Smooth muscle cell (in vitro differentiated cells): Measurements from ENCODE around the gene MARCO. TPM values are rescaled to one million over a fixed set of nuclear protein-coding genes. Genes with fewer than 3 reads are reported as not detected.
A peak's percentile ranks its signal among the peaks of the same experiment; 100 is the strongest.

Experiments
- DNase-seq: peaks from one replicate; lab custom pipeline; 2025; ENCODE audit not compliant: unreplicated experiment; lab: John Stamatoyannopoulos, UW
- H2AFZ ChIP-seq: fragments of 200-600 bp; sonication (generic); 2 replicates; pipeline ENCODE4 v1.6.0; 2016; ENCODE audit warnings: antibody characterized with exemption, low read depth, mild to moderate bottlenecking
- H3F3A ChIP-seq: fragments of 200-600 bp; sonication (generic); 2 replicates; pipeline ENCODE4 v1.6.0; 2017; ENCODE audit warnings: antibody characterized with exemption, low read depth
- H3K27ac ChIP-seq: fragments of 200-600 bp; sonication (generic); 2 replicates; pipeline ENCODE4 v1.5.1; 2016; ENCODE audit warnings: low read depth, mild to moderate bottlenecking
- H3K27me3 ChIP-seq: fragments of 200-600 bp; sonication (generic); 2 replicates; pipeline ENCODE4 v1.6.1; 2016; ENCODE audit warnings: low read depth, mild to moderate bottlenecking
- H3K36me3 ChIP-seq: fragments of 200-600 bp; sonication (generic); 2 replicates; pipeline ENCODE4 v1.5.1; 2016; ENCODE audit warnings: low read depth
- H3K4me1 ChIP-seq: fragments of 200-600 bp; sonication (generic); 2 replicates; pipeline ENCODE4 v1.5.1; 2016; ENCODE audit warnings: low read depth
- H3K4me2 ChIP-seq: fragments of 200-600 bp; sonication (generic); 2 replicates; pipeline ENCODE4 v1.6.0; 2016; ENCODE audit warnings: mild to moderate bottlenecking
- H3K4me3 ChIP-seq: fragments of 200-600 bp; sonication (generic); 2 replicates; pipeline ENCODE4 v1.5.1; 2016; ENCODE audit warnings: mild to moderate bottlenecking
- H3K79me2 ChIP-seq: fragments of 200-600 bp; sonication (generic); 2 replicates; pipeline ENCODE4 v1.6.0; 2016; ENCODE audit warnings: low read depth, mild to moderate bottlenecking
- H3K9ac ChIP-seq: fragments of 200-600 bp; sonication (generic); 2 replicates; pipeline ENCODE4 v1.6.0; 2016; ENCODE audit warnings: low read depth
- H3K9me3 ChIP-seq: fragments of 200-600 bp; sonication (generic); replicated peaks from 2 replicates; pipeline ENCODE4 v1.5.1; 2016; ENCODE audit warnings: low read depth
- H4K20me1 ChIP-seq: fragments of 200-600 bp; sonication (generic); 2 replicates; pipeline ENCODE4 v1.6.0; 2016; ENCODE audit warnings: low read depth
- WGBS: methylation state at CpG from one replicate; pipeline ENCODE4 v1.1.7; 2016; ENCODE audit warnings: low lambda C conversion rate; 5-methylcytosine and 5-hydroxymethylcytosine counted together
- polyA plus RNA-seq: library from polyadenylated mRNA; unstranded; fragments of >200 nt; fragmentation: Nextera tagmentation; extraction: Ambion mirVana; gene quantifications from 2 replicates; pipeline ENCODE4 v1.2.1, GENCODE V29; 2016
- total RNA-seq: library from RNA; depleted of rRNA; stranded (reverse); fragments of >200 nt; gene quantifications from 2 replicates; pipeline ENCODE4 v1.2.3, GENCODE V29; 2014
- TF ChIP-seq, protein P1 (sequence below): fragments of 200-600 bp; sonication (generic); IDR thresholded peaks from 2 replicates; pipeline ENCODE4 v1.5.1; 2017; ENCODE audit warnings: borderline replicate concordance, mild to moderate bottlenecking, antibody characterized with exemption; ENCODE audit not compliant: insufficient read depth, poor library complexity, severe bottlenecking

Gene MARCO
- total and polyA plus RNA-seq, 2 experiments from 2014 or later: not detected

DNA sequence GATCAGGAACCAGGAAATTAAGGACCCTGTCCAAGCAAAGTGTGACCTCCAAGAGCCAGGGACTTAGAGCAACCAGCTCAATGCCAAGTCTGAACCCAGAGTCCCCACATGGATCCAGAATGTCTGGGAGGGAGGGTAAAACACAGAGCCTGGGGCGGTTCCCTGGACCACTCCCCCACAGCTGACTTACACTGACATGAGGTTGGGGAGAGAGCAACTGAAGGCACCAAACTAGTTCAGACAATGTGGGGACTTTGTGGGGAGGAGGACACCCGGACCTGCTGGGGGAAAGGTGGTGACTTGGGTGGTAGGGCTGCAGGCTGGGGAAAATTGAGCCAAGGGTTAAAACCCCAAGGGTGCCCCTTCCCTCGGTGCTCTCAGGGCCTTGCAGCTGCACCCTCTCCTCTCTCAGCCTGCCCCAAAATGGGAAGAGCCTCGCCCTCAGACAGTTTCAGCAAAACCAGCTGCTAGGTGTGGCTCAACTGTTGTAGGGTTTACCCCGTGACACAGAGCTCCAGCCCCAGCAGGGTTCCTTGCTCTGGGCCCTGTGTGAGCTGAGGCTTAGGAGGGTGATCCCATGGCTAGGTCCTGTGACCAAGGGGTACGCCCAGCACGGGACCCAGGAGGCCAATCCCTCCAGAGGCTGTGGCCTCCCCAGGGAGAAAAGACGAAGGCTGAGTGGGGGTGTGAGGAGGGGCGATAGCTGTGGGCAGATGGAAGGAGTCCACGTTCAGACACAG is 28.6 kb downstream of the MARCO start:
- 78% methylated on average over 10 of the region's 10 CpGs for WGBS
- TF ChIP-seq, protein P1, sequence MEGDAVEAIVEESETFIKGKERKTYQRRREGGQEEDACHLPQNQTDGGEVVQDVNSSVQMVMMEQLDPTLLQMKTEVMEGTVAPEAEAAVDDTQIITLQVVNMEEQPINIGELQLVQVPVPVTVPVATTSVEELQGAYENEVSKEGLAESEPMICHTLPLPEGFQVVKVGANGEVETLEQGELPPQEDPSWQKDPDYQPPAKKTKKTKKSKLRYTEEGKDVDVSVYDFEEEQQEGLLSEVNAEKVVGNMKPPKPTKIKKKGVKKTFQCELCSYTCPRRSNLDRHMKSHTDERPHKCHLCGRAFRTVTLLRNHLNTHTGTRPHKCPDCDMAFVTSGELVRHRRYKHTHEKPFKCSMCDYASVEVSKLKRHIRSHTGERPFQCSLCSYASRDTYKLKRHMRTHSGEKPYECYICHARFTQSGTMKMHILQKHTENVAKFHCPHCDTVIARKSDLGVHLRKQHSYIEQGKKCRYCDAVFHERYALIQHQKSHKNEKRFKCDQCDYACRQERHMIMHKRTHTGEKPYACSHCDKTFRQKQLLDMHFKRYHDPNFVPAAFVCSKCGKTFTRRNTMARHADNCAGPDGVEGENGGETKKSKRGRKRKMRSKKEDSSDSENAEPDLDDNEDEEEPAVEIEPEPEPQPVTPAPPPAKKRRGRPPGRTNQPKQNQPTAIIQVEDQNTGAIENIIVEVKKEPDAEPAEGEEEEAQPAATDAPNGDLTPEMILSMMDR: no peak
- no peak for DNase-seq

DNA sequence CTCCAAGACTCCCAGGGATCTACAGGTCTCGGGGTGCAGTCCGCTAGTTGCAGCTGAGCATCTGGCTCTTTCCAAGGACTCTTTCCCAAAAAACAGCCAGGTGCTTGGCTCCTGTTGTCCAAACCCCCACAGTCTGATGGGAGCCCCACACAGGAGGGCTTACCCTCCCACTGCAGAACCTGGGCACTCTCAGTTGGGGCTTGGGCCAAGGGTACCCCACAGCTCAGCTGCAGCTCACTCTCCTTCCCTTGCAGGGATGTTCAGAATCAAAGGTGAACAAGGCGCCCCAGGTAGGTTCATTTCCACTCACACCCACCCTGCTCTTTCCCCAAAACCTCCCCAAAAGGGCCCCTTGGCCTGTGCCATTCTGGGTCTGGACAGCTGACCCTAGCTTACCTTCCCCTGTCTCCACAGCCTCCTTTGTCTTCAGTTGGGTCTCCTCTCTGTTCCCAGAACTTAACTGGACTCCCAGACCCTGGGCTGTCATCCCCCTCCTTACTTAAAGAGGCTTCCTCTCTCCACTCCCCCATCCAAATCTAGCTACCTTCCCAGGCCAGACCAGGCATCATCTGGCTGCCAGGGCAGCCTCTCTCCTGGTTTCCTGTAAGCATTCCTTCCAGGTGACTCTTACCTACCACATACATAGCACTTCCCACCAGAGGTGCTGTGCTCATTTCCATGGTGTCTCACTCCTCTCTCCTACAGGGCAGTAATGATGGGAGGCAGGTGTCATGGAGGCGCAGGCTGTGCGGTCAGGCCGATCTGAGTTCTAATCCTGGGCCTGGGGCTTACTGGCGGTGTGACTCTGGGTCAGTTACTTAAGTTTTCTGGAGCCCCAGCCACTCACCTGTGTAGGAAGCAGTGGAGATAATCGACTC is 29.5 kb downstream of the MARCO start:
- no peak for DNase-seq
- no peak overlapping the region for H3K27ac ChIP-seq
- 97% methylated on average over 8 of the region's 8 CpGs for WGBS

More for the DNA sequence above, 28.6 kb downstream of the MARCO start:
- Histone ChIP-seq H3K4me2 (no peak overlapping the region), H4K20me1 (no peaks in the 10 kb centered on the region), H3K9me3 (no peaks in the 10 kb centered on the region), H3F3A (no peaks in the 10 kb centered on the region), H3K79me2 (no peaks in the 10 kb centered on the region), H3K36me3 (no peaks in the 10 kb centered on the region), H3K27me3 (no peaks in the 10 kb centered on the region), H2AFZ (no peak overlapping the region), H3K27ac (no peak overlapping the region), H3K9ac (no peak overlapping the region), H3K4me3 (no peak overlapping the region), H3K4me1 (peaks cover 10% of the 10 kb centered on the region)

GRCh38 chr2:118973542-118973951 is 31.6 kb downstream of the MARCO start:
- Histone ChIP-seq H3K4me1 (peaks cover 12% of the 10 kb centered on the region), H3K79me2 (no peaks in the 10 kb centered on the region), H3K36me3 (no peaks in the 10 kb centered on the region), H2AFZ (no peak overlapping the region), H4K20me1 (no peaks in the 10 kb centered on the region), H3F3A (no peaks in the 10 kb centered on the region), H3K27me3 (peaks cover 8% of the 10 kb centered on the region), H3K9ac (no peak overlapping the region), H3K4me2 (peak overlapping the region; percentile 9), H3K27ac (no peak overlapping the region), H3K4me3 (no peak overlapping the region), H3K9me3 (no peaks in the 10 kb centered on the region)
- TF ChIP-seq, protein P1: no peak
- 71% methylated on average over 4 of the region's 4 CpGs for WGBS
- DNase-seq: no peak

More for the DNA sequence above, 29.5 kb downstream of the MARCO start:
- TF ChIP-seq, protein P1: no peak
- no peaks in the 10 kb centered on the region for H4K20me1 ChIP-seq
- no peaks in the 10 kb centered on the region for H3K36me3 ChIP-seq
- no peak overlapping the region for H2AFZ ChIP-seq
- H3K9ac ChIP-seq: no peak overlapping the region
- H3K27me3 ChIP-seq: peaks cover 2% of the 10 kb centered on the region
- H3K4me3 ChIP-seq: no peak overlapping the region
- no peaks in the 10 kb centered on the region for H3K9me3 ChIP-seq
- peaks cover 12% of the 10 kb centered on the region for H3K4me1 ChIP-seq
- no peaks in the 10 kb centered on the region for H3F3A ChIP-seq
- H3K79me2 ChIP-seq: no peaks in the 10 kb centered on the region
- H3K4me2 ChIP-seq: no peak overlapping the region
